DOHH2 (cell line): ENCODE measurements around the gene RNF19B.

Experiments used
- H3F3A ChIP-seq: fragments of 200-600 bp; sonication (generic), shearing (Covaris generic); 2 replicates; pipeline ENCODE4 v1.6.0; 2016; ENCODE audit warnings: antibody characterized with exemption, mild to moderate bottlenecking; ENCODE audit not compliant: control insufficient read depth, insufficient read depth
- H3K27ac ChIP-seq: fragments of 200-600 bp; sonication (generic); 2 replicates; pipeline ENCODE4 v1.5.1; 2014; ENCODE audit warnings: low read depth, mild to moderate bottlenecking, low read length, moderate library complexity
- H3K27me3 ChIP-seq: fragments of 200-600 bp; sonication (generic); 2 replicates; pipeline ENCODE4 v1.6.1; 2014; ENCODE audit warnings: mild to moderate bottlenecking, low read length, mixed read lengths; ENCODE audit not compliant: control insufficient read depth
- H3K36me3 ChIP-seq: fragments of 200-600 bp; sonication (generic); 2 replicates; pipeline ENCODE4 v1.6.1; 2014; ENCODE audit warnings: mild to moderate bottlenecking, low read length, moderate library complexity, mixed read lengths; ENCODE audit not compliant: control insufficient read depth
- H3K4me1 ChIP-seq: fragments of 200-600 bp; sonication (generic); 2 replicates; pipeline ENCODE4 v1.6.1; 2014; ENCODE audit warnings: mild to moderate bottlenecking, low read length, mixed read lengths; ENCODE audit not compliant: control insufficient read depth
- H3K4me2 ChIP-seq: fragments of 200-600 bp; sonication (generic); 2 replicates; pipeline ENCODE4 v1.6.0; 2014; ENCODE audit warnings: mild to moderate bottlenecking, low read length, moderate library complexity
- H3K4me3 ChIP-seq: fragments of 200-600 bp; sonication (generic); 2 replicates; pipeline ENCODE4 v1.5.1; 2014; ENCODE audit warnings: mild to moderate bottlenecking, low read length, mixed read lengths
- H3K79me2 ChIP-seq: fragments of 200-600 bp; sonication (generic); 2 replicates; pipeline ENCODE4 v1.6.1; 2014; ENCODE audit warnings: mild to moderate bottlenecking, low read length, mixed read lengths; ENCODE audit not compliant: control insufficient read depth
- H3K9me2 ChIP-seq: fragments of 200-600 bp; sonication (generic); replicated peaks from 2 replicates; pipeline ENCODE4 v1.6.1; 2014; ENCODE audit warnings: mild to moderate bottlenecking, low read length, mixed read lengths; ENCODE audit not compliant: control insufficient read depth
- H3K9me3 ChIP-seq: fragments of 200-600 bp; sonication (generic); 2 replicates; pipeline ENCODE4 v1.6.1; 2014; ENCODE audit warnings: antibody characterized with exemption, low read length, mixed read lengths; ENCODE audit not compliant: control insufficient read depth, insufficient read depth
- H4K20me1 ChIP-seq: fragments of 200-600 bp; sonication (generic); 2 replicates; pipeline ENCODE4 v1.6.0; 2014; ENCODE audit warnings: low read depth, mild to moderate bottlenecking, antibody characterized with exemption, low read length, moderate library complexity; ENCODE audit not compliant: control insufficient read depth, insufficient read depth
- CTCF ChIP-seq: fragments of 200-600 bp; sonication (generic); IDR thresholded peaks from one replicate; pipeline ENCODE4 v1.5.1; 2014; ENCODE audit warnings: antibody characterized with exemption, mild to moderate bottlenecking, low read depth, low read length; ENCODE audit not compliant: poor library complexity, severe bottlenecking
- EZH2phosphoT487 ChIP-seq: fragments of 200-600 bp; sonication (generic); IDR thresholded peaks from 2 replicates; pipeline ENCODE4 v1.6.1; 2017; ENCODE audit warnings: borderline replicate concordance, mild to moderate bottlenecking, antibody characterized with exemption, low read length, moderate library complexity, mixed read lengths

Gene RNF19B

GRCh38 chr1:32962248-32962896, 2.2 kb downstream of the RNF19B start:
- no peaks in the 10 kb centered on the region for H3K9me3 ChIP-seq
- no peaks in the 10 kb centered on the region for H4K20me1 ChIP-seq
- peak overlapping the region; percentile 84 for H3K4me3 ChIP-seq
- H3K4me2 ChIP-seq: peak overlapping the region; percentile 77
- H3F3A ChIP-seq: peaks cover 50% of the 10 kb centered on the region
- TF ChIP-seq EZH2phosphoT487 (no peak), CTCF (no peak)
- peak overlapping the region; percentile 93 for H3K27ac ChIP-seq
- no peaks in the 10 kb centered on the region for H3K27me3 ChIP-seq
- peaks cover 68% of the 10 kb centered on the region for H3K79me2 ChIP-seq
- peaks cover 47% of the 10 kb centered on the region for H3K4me1 ChIP-seq
- no peaks in the 10 kb centered on the region for H3K9me2 ChIP-seq
- H3K36me3 ChIP-seq: peaks cover 26% of the 10 kb centered on the region

GRCh38 chr1:32960819-32961355, 3.7 kb downstream of the RNF19B start:
- H3K27ac ChIP-seq: peak overlapping the region; percentile 93
- peak overlapping the region; percentile 84 for H3K4me3 ChIP-seq
- H3K4me2 ChIP-seq: peak overlapping the region; percentile 77
- peaks cover 29% of the 10 kb centered on the region for H3K36me3 ChIP-seq
- H3K4me1 ChIP-seq: peaks cover 62% of the 10 kb centered on the region
- H4K20me1 ChIP-seq: no peaks in the 10 kb centered on the region
- H3K9me2 ChIP-seq: no peaks in the 10 kb centered on the region
- H3K27me3 ChIP-seq: no peaks in the 10 kb centered on the region
- H3F3A ChIP-seq: peaks cover 59% of the 10 kb centered on the region
- peaks cover 83% of the 10 kb centered on the region for H3K79me2 ChIP-seq
- TF ChIP-seq EZH2phosphoT487: no peak
- TF ChIP-seq CTCF: no peak
- no peaks in the 10 kb centered on the region for H3K9me3 ChIP-seq

- peaks cover 66% of the 10 kb centered on the region for H3K4me1 ChIP-seq
- peak overlapping the region; percentile 84 for H3K4me3 ChIP-seq
- TF ChIP-seq EZH2phosphoT487: no peak
- peaks cover 88% of the 10 kb centered on the region for H3K79me2 ChIP-seq
- H3K36me3 ChIP-seq: peaks cover 32% of the 10 kb centered on the region
- H3K9me2 ChIP-seq: no peaks in the 10 kb centered on the region
- H3F3A ChIP-seq: peaks cover 59% of the 10 kb centered on the region
- no peaks in the 10 kb centered on the region for H3K9me3 ChIP-seq
- H3K27ac ChIP-seq: peak overlapping the region; percentile 93
- no peaks in the 10 kb centered on the region for H3K27me3 ChIP-seq
- no peaks in the 10 kb centered on the region for H4K20me1 ChIP-seq
- peak overlapping the region; percentile 77 for H3K4me2 ChIP-seq
These were observed 4.3 kb downstream of the RNF19B start for GRCh38 chr1:32960342-32960741.

- Histone ChIP-seq H3K9me2 (no peaks in the 10 kb centered on the region), H3K36me3 (peaks cover 39% of the 10 kb centered on the region), H3K27me3 (no peaks in the 10 kb centered on the region), H3K9me3 (no peaks in the 10 kb centered on the region), H3K4me1 (peaks cover 76% of the 10 kb centered on the region), H4K20me1 (no peaks in the 10 kb centered on the region), H3K27ac (peak overlapping the region; percentile 93), H3K4me3 (peak overlapping the region; percentile 84), H3K79me2 (peaks cover 100% of the 10 kb centered on the region), H3F3A (peaks cover 66% of the 10 kb centered on the region), H3K4me2 (peak overlapping the region; percentile 77)
- TF ChIP-seq CTCF (no peak), EZH2phosphoT487 (no peak)
These were observed 5.8 kb downstream of the RNF19B start for GRCh38 chr1:32958827-32959226.
